Measurements from ENCODE around the gene STAB2.

STAB2 gene, protein sequence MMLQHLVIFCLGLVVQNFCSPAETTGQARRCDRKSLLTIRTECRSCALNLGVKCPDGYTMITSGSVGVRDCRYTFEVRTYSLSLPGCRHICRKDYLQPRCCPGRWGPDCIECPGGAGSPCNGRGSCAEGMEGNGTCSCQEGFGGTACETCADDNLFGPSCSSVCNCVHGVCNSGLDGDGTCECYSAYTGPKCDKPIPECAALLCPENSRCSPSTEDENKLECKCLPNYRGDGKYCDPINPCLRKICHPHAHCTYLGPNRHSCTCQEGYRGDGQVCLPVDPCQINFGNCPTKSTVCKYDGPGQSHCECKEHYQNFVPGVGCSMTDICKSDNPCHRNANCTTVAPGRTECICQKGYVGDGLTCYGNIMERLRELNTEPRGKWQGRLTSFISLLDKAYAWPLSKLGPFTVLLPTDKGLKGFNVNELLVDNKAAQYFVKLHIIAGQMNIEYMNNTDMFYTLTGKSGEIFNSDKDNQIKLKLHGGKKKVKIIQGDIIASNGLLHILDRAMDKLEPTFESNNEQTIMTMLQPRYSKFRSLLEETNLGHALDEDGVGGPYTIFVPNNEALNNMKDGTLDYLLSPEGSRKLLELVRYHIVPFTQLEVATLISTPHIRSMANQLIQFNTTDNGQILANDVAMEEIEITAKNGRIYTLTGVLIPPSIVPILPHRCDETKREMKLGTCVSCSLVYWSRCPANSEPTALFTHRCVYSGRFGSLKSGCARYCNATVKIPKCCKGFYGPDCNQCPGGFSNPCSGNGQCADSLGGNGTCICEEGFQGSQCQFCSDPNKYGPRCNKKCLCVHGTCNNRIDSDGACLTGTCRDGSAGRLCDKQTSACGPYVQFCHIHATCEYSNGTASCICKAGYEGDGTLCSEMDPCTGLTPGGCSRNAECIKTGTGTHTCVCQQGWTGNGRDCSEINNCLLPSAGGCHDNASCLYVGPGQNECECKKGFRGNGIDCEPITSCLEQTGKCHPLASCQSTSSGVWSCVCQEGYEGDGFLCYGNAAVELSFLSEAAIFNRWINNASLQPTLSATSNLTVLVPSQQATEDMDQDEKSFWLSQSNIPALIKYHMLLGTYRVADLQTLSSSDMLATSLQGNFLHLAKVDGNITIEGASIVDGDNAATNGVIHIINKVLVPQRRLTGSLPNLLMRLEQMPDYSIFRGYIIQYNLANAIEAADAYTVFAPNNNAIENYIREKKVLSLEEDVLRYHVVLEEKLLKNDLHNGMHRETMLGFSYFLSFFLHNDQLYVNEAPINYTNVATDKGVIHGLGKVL (N-terminal part only)

GRCh38 chr12:103586791-103587370 is at the start of gene STAB2:
Gene STAB2 (plus strand): TSS chr12:103587273. CDS start chr12:103587477, 204 bp downstream.
- no peak for DNase-seq

DNA sequence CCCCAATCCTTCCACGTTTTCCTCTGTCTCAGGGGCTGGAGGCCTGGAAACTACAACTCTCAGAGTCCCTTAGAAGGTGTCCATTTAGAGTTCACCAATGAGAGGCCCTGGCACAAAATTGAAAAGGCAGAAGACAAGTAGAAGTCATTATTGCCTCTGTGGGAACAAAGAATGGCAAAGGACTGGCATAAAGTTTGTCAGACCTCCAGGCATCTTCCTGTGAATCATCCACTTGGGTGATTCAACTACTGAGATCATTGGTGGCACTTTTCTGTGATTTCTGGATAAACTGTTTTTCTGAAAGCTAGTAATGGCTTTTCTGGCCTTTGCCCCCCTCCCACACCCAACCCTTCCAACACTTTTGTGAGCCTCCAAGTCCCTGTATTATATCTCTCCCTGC is 48.7 kb upstream of the STAB2 start:
- DNase-seq = no peak

DNA sequence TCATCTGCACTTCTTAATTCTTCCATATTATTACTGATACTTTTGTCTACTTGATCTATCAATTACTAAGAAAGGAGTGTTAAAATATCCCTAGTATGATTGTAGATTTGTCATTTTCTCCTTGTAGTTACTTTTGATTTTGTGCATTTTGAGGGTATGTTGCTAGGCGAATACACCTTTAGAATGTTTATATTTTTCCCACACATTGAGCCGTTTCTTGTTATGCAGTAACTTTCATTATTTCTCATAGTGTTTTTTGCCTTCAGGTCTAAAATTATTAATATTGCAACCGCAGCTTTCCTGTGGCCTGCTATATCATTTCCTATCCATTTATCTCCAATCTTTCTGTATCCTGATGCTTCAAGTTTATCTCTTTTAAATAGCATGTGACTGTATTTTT is 46.8 kb upstream of the STAB2 start:
- DNase-seq = no peak

DNA sequence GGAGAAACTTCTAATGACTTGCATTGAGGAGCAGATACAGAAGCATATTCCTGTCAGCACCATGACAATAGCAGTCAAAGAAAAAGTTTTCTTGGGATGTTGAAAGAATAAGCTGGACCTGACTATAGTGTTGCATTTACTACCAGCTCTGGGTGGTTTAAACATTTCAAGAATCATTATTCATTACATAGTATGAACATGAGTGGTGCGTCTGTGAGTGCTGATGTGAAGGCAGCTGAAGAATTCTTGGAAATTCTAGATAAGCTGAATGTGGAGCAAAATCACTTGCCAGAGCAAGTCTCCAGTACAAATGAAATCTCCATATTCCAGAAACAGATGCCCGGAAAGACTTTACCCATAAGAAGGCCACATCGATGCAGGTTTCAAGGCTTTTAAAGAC is 45.0 kb upstream of the STAB2 start:
- no peak for DNase-seq

DNA sequence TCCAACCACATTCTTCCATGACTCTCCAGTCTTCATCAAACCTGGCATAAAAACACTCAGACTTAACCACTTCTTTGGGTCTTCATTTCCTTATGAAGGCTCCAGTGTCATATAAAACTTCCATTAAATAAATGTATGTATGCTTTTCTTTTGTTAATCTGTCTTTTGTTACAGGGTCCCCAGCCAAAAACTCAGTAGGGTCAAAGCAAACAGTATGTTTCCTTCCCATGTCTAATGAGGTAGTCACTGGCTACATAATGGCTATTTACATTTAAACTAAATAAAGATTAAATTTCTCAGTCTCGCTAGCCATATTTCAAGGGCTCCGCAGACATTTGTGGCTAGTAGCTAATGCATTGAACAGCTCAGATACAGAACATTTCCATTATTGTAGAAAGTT is 40.1 kb upstream of the STAB2 start:
- DNase-seq = no peak

- DNase-seq = peak; percentile 25
Observed at GRCh38 chr12:103547376-103547775, 39.7 kb upstream of the STAB2 start.

- DNase-seq = peak; percentile 84
Observed at GRCh38 chr12:103547929-103548328, 39.1 kb upstream of the STAB2 start.

- DNase-seq = peak; percentile 79
Observed at GRCh38 chr12:103548622-103549601, 38.2 kb upstream of the STAB2 start.

DNA sequence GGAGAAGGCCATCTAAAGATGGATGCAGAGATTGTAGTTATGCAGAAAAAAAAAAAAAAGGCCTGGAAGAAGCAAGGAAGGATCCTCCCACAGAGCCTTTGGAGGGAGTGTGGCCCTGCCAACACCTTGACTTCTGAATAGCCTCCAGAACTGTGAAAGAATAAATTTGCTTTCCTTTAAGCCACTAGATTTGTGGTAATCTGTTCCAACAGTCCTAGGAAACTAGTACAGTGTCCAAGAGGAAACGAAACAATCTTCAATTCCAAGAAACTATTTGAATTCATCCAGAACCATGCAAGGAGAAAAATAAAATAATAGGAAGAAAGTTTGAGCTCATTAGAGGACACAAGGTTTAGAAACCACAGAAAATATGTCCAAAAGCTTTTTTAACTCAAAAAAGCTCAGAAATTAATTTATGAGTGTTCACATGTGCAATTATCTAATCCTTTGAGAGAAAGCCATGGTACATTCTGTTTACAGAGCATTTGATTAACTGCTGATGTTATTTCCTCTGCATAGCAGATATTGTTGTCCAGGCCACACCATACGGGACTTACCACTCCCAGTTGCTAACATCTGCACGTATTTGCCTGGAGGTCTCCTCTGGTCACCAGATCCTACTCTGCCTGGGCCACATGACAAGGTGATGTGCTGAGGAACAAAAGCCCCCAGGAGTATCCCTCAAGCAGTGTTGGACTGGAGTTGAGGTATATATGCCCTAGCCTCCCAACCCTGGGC is 30.0 kb upstream of the STAB2 start:
- no peak for DNase-seq

- no peak for DNase-seq
Observed at GRCh38 chr12:103557628-103558010, 29.5 kb upstream of the STAB2 start.

DNA sequence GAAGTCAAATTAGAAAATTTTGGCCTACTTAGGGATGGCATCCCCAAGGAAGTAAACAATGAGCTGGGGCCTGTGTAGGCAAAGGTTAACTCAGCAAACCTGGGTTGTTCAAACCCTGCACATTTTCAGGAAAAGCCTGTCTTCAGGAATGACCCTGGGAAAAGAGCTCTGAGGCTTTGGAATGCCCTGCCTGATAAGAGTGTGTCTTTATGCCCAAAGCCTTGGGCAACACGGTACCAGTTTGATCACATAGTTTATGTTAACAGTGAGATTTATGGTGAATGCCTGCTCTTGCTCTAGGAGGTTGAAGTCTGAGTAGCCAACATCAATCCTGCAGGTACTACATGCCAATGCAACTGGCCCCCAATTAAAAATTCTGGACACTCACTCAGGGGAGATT is 28.2 kb upstream of the STAB2 start:
- DNase-seq = no peak

DNA sequence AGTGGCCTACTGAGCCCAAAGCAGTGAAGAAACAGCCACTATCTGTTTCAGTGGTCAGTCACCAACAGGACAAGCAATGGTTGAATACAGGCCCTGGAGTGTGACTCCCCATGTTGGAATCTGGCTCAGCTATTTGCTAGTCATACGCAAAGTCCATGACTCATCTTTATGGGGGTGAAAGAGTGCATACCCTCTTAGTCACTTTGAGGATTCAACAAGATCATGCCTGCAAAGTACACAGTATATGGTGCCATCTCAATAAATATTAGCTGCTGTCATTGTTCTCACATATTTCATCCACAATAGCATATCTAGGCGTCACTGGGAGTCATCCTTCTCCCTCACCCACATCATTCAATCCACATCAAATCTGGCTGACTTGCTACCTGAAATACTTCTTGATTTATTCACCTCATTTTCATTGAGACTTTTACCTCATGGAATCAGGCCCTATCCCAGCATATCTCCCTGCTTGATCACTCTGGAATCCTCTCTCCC is 26.4 kb upstream of the STAB2 start:
- DNase-seq = no peak

DNA sequence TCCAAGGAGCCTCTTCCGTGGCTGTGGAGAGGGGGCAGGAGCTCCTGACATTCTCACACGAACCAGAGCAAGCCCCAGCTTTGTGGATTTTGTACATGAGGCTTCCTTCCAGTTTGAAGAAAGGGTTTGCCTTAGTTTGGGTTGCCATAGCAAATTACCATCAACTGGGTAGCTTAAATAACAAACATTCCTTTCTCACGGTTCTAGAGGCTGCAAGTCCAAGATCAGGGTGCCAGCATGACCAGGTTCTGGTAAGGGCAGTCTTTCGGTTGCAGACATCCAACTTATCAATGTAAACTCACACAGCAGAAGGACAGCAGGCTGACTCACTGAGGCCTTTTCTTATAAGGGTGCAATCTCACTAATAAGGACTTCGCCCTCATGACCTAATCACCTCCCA is 25.9 kb upstream of the STAB2 start:
- DNase-seq = no peak

- DNase-seq = no peak
Observed at GRCh38 chr12:103566398-103566797, 20.7 kb upstream of the STAB2 start.

- no peak for DNase-seq
Observed at GRCh38 chr12:103569278-103569677, 17.8 kb upstream of the STAB2 start.

GRCh38 chr12:103571286-103571685 is 15.8 kb upstream of the STAB2 start:
- DNase-seq = peak; percentile 82

DNA sequence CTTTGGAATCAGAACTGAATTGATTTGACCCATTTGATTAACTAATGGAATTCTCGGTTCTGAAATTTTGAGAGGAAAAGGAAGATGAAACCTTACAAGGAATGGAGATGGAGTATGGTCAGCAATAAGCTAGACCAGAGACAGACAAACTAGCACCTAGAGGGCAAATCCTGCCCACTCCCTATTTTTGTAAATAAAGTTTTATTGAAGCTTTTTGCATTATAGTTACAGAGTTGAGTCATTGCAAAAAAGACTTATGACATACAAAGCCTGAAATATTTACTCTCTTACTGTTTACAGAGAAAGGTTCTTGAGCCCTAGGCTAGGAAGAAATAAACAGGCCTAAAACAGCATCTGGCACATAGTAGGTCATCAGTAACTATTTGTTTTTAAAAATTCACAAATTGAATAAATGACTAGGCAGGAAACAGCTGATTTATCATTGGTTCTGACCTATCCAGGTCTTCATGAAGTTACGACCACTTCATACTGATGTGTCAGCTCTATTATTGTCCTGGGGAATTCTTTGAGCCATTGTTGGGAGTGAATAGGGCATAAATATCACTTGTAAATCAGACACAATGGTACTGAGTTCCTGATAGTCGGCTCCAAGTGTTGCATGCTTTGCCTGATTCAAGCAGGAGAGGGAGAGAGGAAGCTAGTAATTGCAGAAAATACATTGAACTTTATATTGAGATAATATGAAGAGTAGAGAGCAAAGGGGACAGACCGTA is 14.6 kb upstream of the STAB2 start:
- DNase-seq = no peak

GRCh38 chr12:103573185-103573584 is 13.9 kb upstream of the STAB2 start:
- no peak for DNase-seq

GRCh38 chr12:103578926-103579325 is 8.1 kb upstream of the STAB2 start:
- no peak for DNase-seq

GRCh38 chr12:103580026-103580425 is 7.0 kb upstream of the STAB2 start:
- DNase-seq = no peak

Data from NCI-H1105 (cell line).